ENCODE measurements around the gene PLPP4.

PLPP4 gene

DNA sequence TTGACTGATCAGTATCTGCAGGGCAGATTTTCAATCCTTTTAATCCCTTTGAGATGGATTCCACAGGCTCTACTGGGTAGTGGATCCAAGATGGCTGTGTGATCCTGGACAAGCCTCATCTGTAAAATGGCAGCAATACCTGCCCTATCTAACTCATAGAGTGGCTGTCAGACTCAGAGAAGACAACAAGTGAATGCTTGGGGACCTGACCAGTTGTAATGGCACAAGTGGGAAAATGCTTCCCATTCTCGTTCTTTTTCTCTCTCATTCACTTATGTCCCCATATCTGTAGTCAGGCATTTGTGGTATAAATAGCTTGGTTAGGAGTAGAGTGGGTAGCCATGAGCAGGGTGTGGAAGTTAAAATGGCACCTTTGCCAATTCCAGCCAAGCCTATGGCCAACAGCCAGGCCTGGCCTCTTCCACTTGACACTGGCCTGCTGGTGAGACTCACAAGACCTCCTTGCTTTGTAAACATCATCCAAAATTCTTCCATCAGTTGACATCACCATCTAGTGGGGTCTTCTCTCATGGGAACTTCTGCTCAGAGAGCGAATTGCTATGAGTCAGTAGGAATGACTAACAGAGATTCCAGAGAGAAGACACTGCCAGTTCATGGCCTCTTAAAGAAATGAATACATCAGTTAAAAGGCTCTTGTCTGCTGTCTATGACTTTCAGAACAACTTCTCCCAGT, 150.1 kb downstream of the PLPP4 start:
- TF ChIP-seq, protein P1, sequence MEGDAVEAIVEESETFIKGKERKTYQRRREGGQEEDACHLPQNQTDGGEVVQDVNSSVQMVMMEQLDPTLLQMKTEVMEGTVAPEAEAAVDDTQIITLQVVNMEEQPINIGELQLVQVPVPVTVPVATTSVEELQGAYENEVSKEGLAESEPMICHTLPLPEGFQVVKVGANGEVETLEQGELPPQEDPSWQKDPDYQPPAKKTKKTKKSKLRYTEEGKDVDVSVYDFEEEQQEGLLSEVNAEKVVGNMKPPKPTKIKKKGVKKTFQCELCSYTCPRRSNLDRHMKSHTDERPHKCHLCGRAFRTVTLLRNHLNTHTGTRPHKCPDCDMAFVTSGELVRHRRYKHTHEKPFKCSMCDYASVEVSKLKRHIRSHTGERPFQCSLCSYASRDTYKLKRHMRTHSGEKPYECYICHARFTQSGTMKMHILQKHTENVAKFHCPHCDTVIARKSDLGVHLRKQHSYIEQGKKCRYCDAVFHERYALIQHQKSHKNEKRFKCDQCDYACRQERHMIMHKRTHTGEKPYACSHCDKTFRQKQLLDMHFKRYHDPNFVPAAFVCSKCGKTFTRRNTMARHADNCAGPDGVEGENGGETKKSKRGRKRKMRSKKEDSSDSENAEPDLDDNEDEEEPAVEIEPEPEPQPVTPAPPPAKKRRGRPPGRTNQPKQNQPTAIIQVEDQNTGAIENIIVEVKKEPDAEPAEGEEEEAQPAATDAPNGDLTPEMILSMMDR (IDR thresholded peaks at IDR 0.05; ENCODE audit: low read depth, low read length, missing control alignments): no peak
- no peak for DNase-seq (ENCODE audit: low read depth)
- no peak overlapping the region for H3K4me3 ChIP-seq (ENCODE audit: low read depth, low read length)

DNA sequence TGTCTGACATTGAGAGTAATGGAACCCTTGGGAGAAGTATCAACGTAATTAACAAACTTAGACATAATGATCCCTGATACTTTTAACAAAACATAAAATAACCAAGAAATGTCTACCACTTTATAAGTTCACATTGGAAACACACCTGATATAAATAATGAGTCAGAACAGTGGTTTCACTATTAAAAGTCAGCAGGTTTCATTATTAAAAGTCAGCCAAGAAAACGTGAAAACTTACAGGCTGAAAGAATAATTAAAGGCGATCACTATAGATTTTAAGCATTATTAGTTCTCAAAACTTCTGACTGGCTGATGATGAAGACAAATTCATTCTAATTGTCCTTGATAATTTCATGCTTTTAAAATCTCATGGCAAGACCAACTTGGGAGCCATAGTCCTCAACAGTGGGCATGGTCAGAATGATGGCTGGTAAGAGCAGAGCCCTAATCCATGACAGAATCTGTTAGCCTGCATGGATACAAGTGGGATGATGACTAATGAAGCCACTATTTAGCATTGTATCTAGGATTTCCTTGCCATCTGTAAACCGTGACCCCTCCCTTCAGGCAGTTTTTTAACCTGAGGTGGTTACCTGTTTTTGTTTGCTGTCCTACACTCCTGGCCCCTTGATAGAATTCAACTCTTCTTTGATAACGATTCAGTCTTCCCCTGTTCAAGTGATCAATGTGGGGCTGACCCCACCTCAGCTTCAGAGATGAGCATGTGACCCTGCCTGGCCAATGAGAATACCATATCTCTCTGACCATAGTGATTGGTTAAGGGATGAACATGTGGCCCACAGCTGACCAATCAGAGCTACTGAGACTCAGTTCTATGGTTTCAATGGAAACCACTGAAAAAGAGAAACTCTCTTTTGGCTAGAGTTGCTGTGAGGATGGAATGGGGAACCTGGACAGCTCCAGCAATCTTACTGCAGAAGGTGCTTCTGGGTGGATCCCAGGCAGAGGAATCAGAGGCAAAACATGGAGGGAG, 151.0 kb downstream of the PLPP4 start:
- TF ChIP-seq, protein P1 (IDR thresholded peaks at IDR 0.05; ENCODE audit: low read depth, low read length, missing control alignments): no peak
- H3K4me3 ChIP-seq (ENCODE audit: low read depth, low read length): no peak overlapping the region
- DNase-seq (ENCODE audit: low read depth): no peak

DNA sequence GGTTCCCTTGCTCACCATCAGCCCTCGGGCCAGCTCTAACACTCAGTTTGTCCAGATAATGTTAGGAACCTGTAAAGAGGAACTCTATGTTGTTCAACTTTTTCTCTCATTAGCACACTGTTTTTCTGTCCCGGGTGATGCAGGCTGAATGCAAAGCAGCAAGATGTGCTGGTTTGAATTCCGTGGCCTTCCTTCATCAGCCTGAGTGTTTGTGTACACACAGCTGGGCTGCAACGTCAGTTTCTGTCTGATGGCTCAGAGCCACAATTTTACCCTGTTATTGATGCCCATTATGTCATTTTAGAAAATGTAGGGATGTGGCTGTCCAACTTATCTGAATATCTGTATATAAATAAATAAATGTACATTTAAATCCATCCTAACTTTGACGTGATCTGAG, 152.0 kb downstream of the PLPP4 start:
- H3K4me3 ChIP-seq (ENCODE audit: low read depth, low read length): no peak overlapping the region
- no peak for DNase-seq (ENCODE audit: low read depth)
- TF ChIP-seq, protein P1 (IDR thresholded peaks at IDR 0.05; ENCODE audit: low read depth, low read length, missing control alignments): no peak

DNA sequence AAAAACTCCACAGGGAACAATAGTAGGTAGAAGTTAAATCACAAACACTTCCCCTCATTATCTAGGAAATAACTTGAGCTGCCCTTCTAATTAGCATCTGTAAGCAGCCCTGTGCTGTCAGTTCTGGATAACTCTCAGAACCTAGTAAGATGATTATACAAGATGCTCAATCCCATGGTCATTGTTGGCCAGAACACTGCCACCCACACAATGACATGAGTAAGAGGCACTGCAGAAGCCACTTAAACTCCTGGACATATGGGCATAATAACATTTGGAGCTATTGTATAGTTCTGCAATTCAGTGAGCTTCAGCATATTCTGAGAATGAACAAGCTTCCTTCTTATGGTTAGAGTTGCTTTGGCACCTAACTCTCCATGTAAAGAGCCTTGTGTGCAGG, 153.8 kb downstream of the PLPP4 start:
- TF ChIP-seq, protein P1 (IDR thresholded peaks at IDR 0.05; ENCODE audit: low read depth, low read length, missing control alignments): no peak
- DNase-seq (ENCODE audit: low read depth): no peak
- H3K4me3 ChIP-seq (ENCODE audit: low read depth, low read length): no peak overlapping the region

DNA sequence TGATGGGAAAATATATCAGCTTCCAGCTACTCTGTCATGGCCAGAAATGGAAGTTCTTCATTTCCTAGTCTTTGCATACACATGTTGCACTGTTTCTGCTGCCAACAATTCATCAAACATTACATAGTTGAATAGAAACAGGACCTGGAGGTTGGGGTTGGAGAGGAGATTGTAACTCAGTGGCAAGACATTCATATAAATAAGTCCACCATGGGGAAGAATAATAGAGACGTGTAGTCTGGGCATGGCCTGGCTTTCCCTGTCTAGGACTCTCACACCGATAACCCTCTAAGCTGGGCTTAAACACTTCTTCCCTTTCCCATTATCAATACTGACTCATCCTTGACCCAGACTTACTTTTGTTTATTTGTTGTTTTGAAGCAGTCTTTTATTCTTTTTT, 155.7 kb downstream of the PLPP4 start:
- TF ChIP-seq, protein P1 (IDR thresholded peaks at IDR 0.05; ENCODE audit: low read depth, low read length, missing control alignments): no peak
- H3K4me3 ChIP-seq (ENCODE audit: low read depth, low read length): no peak overlapping the region
- DNase-seq (ENCODE audit: low read depth): no peak

DNA sequence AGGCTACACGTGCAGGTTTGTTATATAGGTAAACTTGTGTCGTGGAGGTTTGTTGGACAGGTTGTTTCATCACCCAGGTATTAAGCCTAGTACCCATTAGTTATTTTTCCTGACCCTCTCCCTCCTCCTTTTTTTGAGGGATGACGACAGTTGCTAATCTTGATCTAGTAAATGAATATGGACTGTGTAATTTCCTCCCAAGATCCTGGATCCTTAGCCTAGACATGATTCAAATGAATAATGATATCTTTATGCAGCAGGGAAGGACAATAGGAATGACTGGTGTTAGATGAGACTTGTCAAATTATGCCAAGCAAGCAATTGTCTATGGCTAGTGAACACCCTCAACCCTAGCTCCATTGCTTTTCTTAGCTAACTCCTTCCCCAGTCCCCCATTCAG, 156.2 kb downstream of the PLPP4 start:
- TF ChIP-seq, protein P1 (IDR thresholded peaks at IDR 0.05; ENCODE audit: low read depth, low read length, missing control alignments): no peak
- DNase-seq (ENCODE audit: low read depth): no peak
- no peak overlapping the region for H3K4me3 ChIP-seq (ENCODE audit: low read depth, low read length)
